Measurements from ENCODE around the gene MPPED1.

Gene MPPED1

GRCh38 chr22:43384863-43385262 is 27.0 kb upstream of the MPPED1 start:
- Histone ChIP-seq H3K27me3 (ENCODE audit: low read depth, low read length) (peaks cover 6% of the 10 kb centered on the region), H3K4me3 (ENCODE audit: low read depth in 1 of 2, low read length in 2 of 2) (no peak overlapping the region), H3K9me3 (ENCODE audit: control insufficient read depth in 1 of 2, low read length in 2 of 2) (no peaks in the 10 kb centered on the region), H3K36me3 (ENCODE audit: control insufficient read depth in 1 of 2, insufficient read depth in 2 of 2, low read length in 2 of 2) (no peaks in the 10 kb centered on the region), H3K27ac (ENCODE audit: low read length) (no peak overlapping the region), H3K4me1 (ENCODE audit: control insufficient read depth in 1 of 2, insufficient read depth in 2 of 2, low read length in 2 of 2) (peaks cover 0 to 10% of the 10 kb centered on the region in 2 donors)

GRCh38 chr22:43385770-43386641 is 25.8 kb upstream of the MPPED1 start:
- H3K27me3 ChIP-seq (ENCODE audit: low read depth, low read length) = peaks cover 6% of the 10 kb centered on the region
- no peaks in the 10 kb centered on the region for H3K36me3 ChIP-seq (ENCODE audit: control insufficient read depth in 1 of 2, insufficient read depth in 2 of 2, low read length in 2 of 2)
- no peaks in the 10 kb centered on the region for H3K9me3 ChIP-seq (ENCODE audit: control insufficient read depth in 1 of 2, low read length in 2 of 2)
- no peak overlapping the region for H3K4me3 ChIP-seq (ENCODE audit: low read depth in 1 of 2, low read length in 2 of 2)
- no peak overlapping the region for H3K27ac ChIP-seq (ENCODE audit: low read length)
- H3K4me1 ChIP-seq (ENCODE audit: control insufficient read depth in 1 of 2, insufficient read depth in 2 of 2, low read length in 2 of 2) = peaks cover 0 to 10% of the 10 kb centered on the region in 2 donors

- Histone ChIP-seq H3K27me3 (ENCODE audit: low read depth, low read length) (peaks cover 6% of the 10 kb centered on the region), H3K4me1 (ENCODE audit: control insufficient read depth in 1 of 2, insufficient read depth in 2 of 2, low read length in 2 of 2) (peaks cover 0 to 10% of the 10 kb centered on the region in 2 donors), H3K27ac (ENCODE audit: low read length) (no peak overlapping the region), H3K36me3 (ENCODE audit: control insufficient read depth in 1 of 2, insufficient read depth in 2 of 2, low read length in 2 of 2) (no peaks in the 10 kb centered on the region), H3K4me3 (ENCODE audit: low read depth in 1 of 2, low read length in 2 of 2) (no peak overlapping the region), H3K9me3 (ENCODE audit: control insufficient read depth in 1 of 2, low read length in 2 of 2) (no peaks in the 10 kb centered on the region)
Observed at GRCh38 chr22:43387815-43388214, 24.0 kb upstream of the MPPED1 start.

- Histone ChIP-seq H3K27ac (ENCODE audit: low read length) (no peak overlapping the region), H3K36me3 (ENCODE audit: control insufficient read depth in 1 of 2, insufficient read depth in 2 of 2, low read length in 2 of 2) (no peaks in the 10 kb centered on the region), H3K9me3 (ENCODE audit: control insufficient read depth in 1 of 2, low read length in 2 of 2) (no peaks in the 10 kb centered on the region), H3K4me3 (ENCODE audit: low read depth in 1 of 2, low read length in 2 of 2) (no peak overlapping the region), H3K4me1 (ENCODE audit: control insufficient read depth in 1 of 2, insufficient read depth in 2 of 2, low read length in 2 of 2) (peaks cover 0 to 10% of the 10 kb centered on the region in 2 donors), H3K27me3 (ENCODE audit: low read depth, low read length) (peaks cover 6% of the 10 kb centered on the region)
Observed at GRCh38 chr22:43388420-43388851, 23.4 kb upstream of the MPPED1 start.

GRCh38 chr22:43389227-43389836 is 22.5 kb upstream of the MPPED1 start:
- Histone ChIP-seq H3K4me3 (ENCODE audit: low read depth in 1 of 2, low read length in 2 of 2) (no peak overlapping the region), H3K4me1 (ENCODE audit: control insufficient read depth in 1 of 2, insufficient read depth in 2 of 2, low read length in 2 of 2) (peaks cover 0 to 10% of the 10 kb centered on the region in 2 donors), H3K36me3 (ENCODE audit: control insufficient read depth in 1 of 2, insufficient read depth in 2 of 2, low read length in 2 of 2) (no peaks in the 10 kb centered on the region), H3K27me3 (ENCODE audit: low read depth, low read length) (peaks cover 6% of the 10 kb centered on the region), H3K9me3 (ENCODE audit: control insufficient read depth in 1 of 2, low read length in 2 of 2) (no peaks in the 10 kb centered on the region), H3K27ac (ENCODE audit: low read length) (no peak overlapping the region)

GRCh38 chr22:43390166-43390565 is 21.6 kb upstream of the MPPED1 start:
- no peaks in the 10 kb centered on the region for H3K36me3 ChIP-seq (ENCODE audit: control insufficient read depth in 1 of 2, insufficient read depth in 2 of 2, low read length in 2 of 2)
- H3K4me3 ChIP-seq (ENCODE audit: low read depth in 1 of 2, low read length in 2 of 2) = no peak overlapping the region
- H3K4me1 ChIP-seq (ENCODE audit: control insufficient read depth in 1 of 2, insufficient read depth in 2 of 2, low read length in 2 of 2) = peaks cover 0 to 10% of the 10 kb centered on the region in 2 donors
- peaks cover 6% of the 10 kb centered on the region for H3K27me3 ChIP-seq (ENCODE audit: low read depth, low read length)
- no peak overlapping the region for H3K27ac ChIP-seq (ENCODE audit: low read length)
- no peaks in the 10 kb centered on the region for H3K9me3 ChIP-seq (ENCODE audit: control insufficient read depth in 1 of 2, low read length in 2 of 2)

- no peaks in the 10 kb centered on the region for H3K36me3 ChIP-seq (ENCODE audit: control insufficient read depth in 1 of 2, insufficient read depth in 2 of 2, low read length in 2 of 2)
- H3K4me1 ChIP-seq (ENCODE audit: control insufficient read depth in 1 of 2, insufficient read depth in 2 of 2, low read length in 2 of 2) = peaks cover 0 to 6% of the 10 kb centered on the region in 2 donors
- no peaks in the 10 kb centered on the region for H3K9me3 ChIP-seq (ENCODE audit: control insufficient read depth in 1 of 2, low read length in 2 of 2)
- peaks cover 6% of the 10 kb centered on the region for H3K27me3 ChIP-seq (ENCODE audit: low read depth, low read length)
- no peak overlapping the region for H3K4me3 ChIP-seq (ENCODE audit: low read depth in 1 of 2, low read length in 2 of 2)
- no peak overlapping the region for H3K27ac ChIP-seq (ENCODE audit: low read length)
Observed at GRCh38 chr22:43390872-43391271, 20.9 kb upstream of the MPPED1 start.

GRCh38 chr22:43391306-43391705 is 20.5 kb upstream of the MPPED1 start:
- Histone ChIP-seq H3K9me3 (ENCODE audit: control insufficient read depth in 1 of 2, low read length in 2 of 2) (no peaks in the 10 kb centered on the region), H3K27ac (ENCODE audit: low read length) (no peak overlapping the region), H3K27me3 (ENCODE audit: low read depth, low read length) (peaks cover 6% of the 10 kb centered on the region), H3K4me3 (ENCODE audit: low read depth in 1 of 2, low read length in 2 of 2) (no peak overlapping the region), H3K36me3 (ENCODE audit: control insufficient read depth in 1 of 2, insufficient read depth in 2 of 2, low read length in 2 of 2) (no peaks in the 10 kb centered on the region), H3K4me1 (ENCODE audit: control insufficient read depth in 1 of 2, insufficient read depth in 2 of 2, low read length in 2 of 2) (peaks cover 0 to 5% of the 10 kb centered on the region in 2 donors)

DNA sequence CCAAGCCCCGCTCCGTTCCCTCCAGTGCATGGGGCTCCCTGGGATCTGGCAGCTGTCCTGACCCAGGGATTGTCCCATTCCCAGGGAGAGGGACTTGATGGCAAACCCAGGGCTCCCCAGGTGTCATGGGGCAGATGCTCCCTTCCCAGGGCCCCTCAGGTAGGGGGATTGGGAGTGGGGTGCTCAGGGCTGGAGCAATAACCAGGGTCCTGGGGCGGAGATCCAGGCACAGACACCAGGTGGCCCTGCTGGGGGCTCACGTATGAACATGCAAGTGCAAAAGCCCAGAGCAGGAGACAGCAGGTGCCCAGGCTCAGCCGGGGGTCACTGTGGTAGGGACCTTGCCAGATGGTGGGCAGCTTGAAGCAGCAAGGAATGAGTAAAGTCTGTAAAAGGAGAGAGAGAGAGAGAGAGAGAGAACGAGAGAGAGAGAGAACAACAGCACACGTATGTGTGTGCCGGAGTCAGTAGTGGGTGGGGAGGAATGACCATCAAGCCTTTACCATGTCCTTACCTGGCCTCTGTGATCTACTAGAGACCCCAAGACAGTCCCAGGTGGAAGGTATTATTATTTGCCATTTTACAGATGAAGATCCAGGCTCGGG is 19.3 kb upstream of the MPPED1 start:
- Histone ChIP-seq H3K4me3 (ENCODE audit: low read depth in 1 of 2, low read length in 2 of 2) (no peak overlapping the region), H3K36me3 (ENCODE audit: control insufficient read depth in 1 of 2, insufficient read depth in 2 of 2, low read length in 2 of 2) (no peaks in the 10 kb centered on the region), H3K27me3 (ENCODE audit: low read depth, low read length) (peaks cover 6% of the 10 kb centered on the region), H3K4me1 (ENCODE audit: control insufficient read depth in 1 of 2, insufficient read depth in 2 of 2, low read length in 2 of 2) (peaks cover 0 to 5% of the 10 kb centered on the region in 2 donors), H3K27ac (ENCODE audit: low read length) (no peak overlapping the region), H3K9me3 (ENCODE audit: control insufficient read depth in 1 of 2, low read length in 2 of 2) (no peaks in the 10 kb centered on the region)

DNA sequence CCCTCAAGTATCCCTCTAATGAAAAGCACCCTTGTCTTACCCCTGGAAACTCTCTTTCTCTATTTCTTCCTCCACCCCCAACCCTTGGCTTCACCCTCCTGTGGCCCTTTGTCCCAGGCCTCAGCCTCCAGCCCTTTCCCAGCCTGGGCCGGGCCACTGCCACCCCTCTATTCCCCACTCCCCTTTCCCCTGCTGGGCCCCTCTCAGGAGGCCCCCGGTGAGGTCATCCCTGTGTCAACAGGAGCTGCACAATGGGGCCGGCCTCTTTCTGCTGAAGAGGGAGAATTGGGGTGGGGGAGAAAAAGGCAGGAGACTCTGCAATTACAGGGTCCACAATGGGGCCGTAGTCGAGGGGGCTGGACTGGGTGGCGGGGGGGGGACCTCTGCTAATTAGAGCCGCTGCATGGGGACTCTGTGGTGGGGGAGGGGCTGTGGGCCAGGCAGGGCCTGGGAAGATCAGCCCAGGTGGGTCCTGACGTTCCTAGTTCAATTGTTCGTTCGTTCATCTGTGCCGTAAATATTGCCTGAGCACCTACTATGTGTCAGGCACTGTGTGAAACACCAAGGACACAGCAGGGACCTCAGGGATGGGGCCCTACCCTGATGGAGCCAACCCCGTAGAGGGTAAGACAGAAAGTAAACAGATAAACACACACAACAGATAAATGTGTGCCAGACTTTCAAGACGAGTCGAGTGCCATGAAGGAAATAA is 18.5 kb upstream of the MPPED1 start:
- Histone ChIP-seq H3K9me3 (ENCODE audit: control insufficient read depth in 1 of 2, low read length in 2 of 2) (no peaks in the 10 kb centered on the region), H3K4me3 (ENCODE audit: low read depth in 1 of 2, low read length in 2 of 2) (no peak overlapping the region)

More for the DNA sequence above, 18.5 kb upstream of the MPPED1 start:
- no peaks in the 10 kb centered on the region for H3K27me3 ChIP-seq (ENCODE audit: low read depth, low read length)
- peaks cover 0 to 4% of the 10 kb centered on the region in 2 donors for H3K4me1 ChIP-seq (ENCODE audit: control insufficient read depth in 1 of 2, insufficient read depth in 2 of 2, low read length in 2 of 2)
- H3K36me3 ChIP-seq (ENCODE audit: control insufficient read depth in 1 of 2, insufficient read depth in 2 of 2, low read length in 2 of 2) = no peaks in the 10 kb centered on the region
- no peak overlapping the region for H3K27ac ChIP-seq (ENCODE audit: low read length)
